Glutamatergic neuron (in vitro differentiated cells): ENCODE results near the gene TEPSIN. TPM values are rescaled to one million over a fixed set of nuclear protein-coding genes. Genes with fewer than 3 reads are reported as not detected.

Experiments
- DNase-seq: peaks from one replicate; pipeline ENCODE4 v3.0.0; 2022
- H3K27ac Mint-ChIP-seq: one replicate; pipeline ENCODE4 v1.8.0; 2020; ENCODE audit warnings: mild to moderate bottlenecking, mixed read lengths, inconsistent platforms; ENCODE audit not compliant: unreplicated experiment
- H3K27me3 Mint-ChIP-seq: one replicate; pipeline ENCODE4 v1.8.0; 2020; ENCODE audit warnings: mild to moderate bottlenecking, moderate library complexity, mixed read lengths, inconsistent platforms; ENCODE audit not compliant: unreplicated experiment
- H3K36me3 Mint-ChIP-seq: one replicate; pipeline ENCODE4 v1.8.0; 2020; ENCODE audit warnings: mild to moderate bottlenecking, mixed read lengths, inconsistent platforms; ENCODE audit not compliant: unreplicated experiment
- H3K4me1 Mint-ChIP-seq: one replicate; pipeline ENCODE4 v1.8.0; 2020; ENCODE audit warnings: mild to moderate bottlenecking, low read depth, mixed read lengths, inconsistent platforms; ENCODE audit not compliant: unreplicated experiment
- H3K4me3 Mint-ChIP-seq: one replicate; pipeline ENCODE4 v1.8.0; 2020; ENCODE audit warnings: mild to moderate bottlenecking, mixed read lengths, inconsistent platforms; ENCODE audit not compliant: unreplicated experiment
- H3K9me3 Mint-ChIP-seq: one replicate; pipeline ENCODE4 v1.8.0; 2020; ENCODE audit warnings: mild to moderate bottlenecking, moderate library complexity, mixed read lengths, inconsistent platforms; ENCODE audit not compliant: unreplicated experiment
- total RNA-seq: library from RNA; stranded (reverse); fragmentation: NEBNext Ultra II Directional; extraction: Animal tissue kit (Norgen Biotek cat#: 25700); gene quantifications from one replicate; pipeline ENCODE4 v1.2.1, GENCODE V29; 2021; ENCODE audit not compliant: unreplicated experiment
- TF ChIP-seq, protein P1 (sequence below): fragments of 200-600 bp; sonication (generic); IDR thresholded peaks from one replicate; pipeline ENCODE4 v1.5.0; 2021; ENCODE audit not compliant: partially characterized antibody, unreplicated experiment

Gene TEPSIN
- total RNA-seq, 1 donor from 2014 or later, result 85.7 TPM

DNA sequence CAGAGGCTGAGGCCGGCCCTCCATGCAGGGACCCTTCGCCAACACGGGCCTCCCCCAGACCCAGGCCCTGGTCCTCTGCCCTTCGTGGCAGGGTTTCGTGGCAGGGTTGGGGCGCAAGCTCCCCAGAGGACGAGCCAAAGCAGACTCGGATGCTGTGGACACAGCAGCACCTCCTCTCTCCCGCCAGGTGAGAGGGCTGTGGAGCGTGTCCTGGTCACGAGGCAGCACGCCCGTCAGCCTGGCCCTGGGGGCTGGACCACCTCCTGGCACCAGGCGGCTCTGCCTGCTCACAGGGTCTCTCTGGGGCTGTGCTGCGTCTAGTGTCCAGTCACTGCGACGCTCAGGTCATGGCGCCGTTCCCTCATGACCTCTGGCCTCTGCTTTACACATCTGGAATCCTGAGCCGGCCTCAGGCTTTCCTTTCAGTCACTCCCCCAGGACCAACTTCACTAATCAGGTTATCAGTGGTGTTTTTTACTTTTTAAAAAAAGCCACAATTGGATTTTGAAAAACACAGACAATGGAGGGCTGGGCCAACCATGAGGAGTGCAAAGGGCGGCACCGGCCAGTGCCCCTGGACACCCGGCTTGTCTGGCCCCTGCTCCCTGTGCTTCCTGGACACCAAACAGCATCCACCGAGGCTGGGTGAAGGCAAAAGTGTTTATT, 5.6 kb upstream of the TEPSIN start:
- Mint-ChIP-seq H3K4me1 (peaks cover 18% of the 10 kb centered on the region), H3K9me3 (peaks cover 8% of the 10 kb centered on the region), H3K27me3 (peaks cover 10% of the 10 kb centered on the region), H3K27ac (peak overlapping the region; percentile 23), H3K36me3 (no peaks in the 10 kb centered on the region), H3K4me3 (no peak overlapping the region)
- TF ChIP-seq, protein P1, sequence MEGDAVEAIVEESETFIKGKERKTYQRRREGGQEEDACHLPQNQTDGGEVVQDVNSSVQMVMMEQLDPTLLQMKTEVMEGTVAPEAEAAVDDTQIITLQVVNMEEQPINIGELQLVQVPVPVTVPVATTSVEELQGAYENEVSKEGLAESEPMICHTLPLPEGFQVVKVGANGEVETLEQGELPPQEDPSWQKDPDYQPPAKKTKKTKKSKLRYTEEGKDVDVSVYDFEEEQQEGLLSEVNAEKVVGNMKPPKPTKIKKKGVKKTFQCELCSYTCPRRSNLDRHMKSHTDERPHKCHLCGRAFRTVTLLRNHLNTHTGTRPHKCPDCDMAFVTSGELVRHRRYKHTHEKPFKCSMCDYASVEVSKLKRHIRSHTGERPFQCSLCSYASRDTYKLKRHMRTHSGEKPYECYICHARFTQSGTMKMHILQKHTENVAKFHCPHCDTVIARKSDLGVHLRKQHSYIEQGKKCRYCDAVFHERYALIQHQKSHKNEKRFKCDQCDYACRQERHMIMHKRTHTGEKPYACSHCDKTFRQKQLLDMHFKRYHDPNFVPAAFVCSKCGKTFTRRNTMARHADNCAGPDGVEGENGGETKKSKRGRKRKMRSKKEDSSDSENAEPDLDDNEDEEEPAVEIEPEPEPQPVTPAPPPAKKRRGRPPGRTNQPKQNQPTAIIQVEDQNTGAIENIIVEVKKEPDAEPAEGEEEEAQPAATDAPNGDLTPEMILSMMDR, result no peak
- peak; percentile 13 for DNase-seq

DNA sequence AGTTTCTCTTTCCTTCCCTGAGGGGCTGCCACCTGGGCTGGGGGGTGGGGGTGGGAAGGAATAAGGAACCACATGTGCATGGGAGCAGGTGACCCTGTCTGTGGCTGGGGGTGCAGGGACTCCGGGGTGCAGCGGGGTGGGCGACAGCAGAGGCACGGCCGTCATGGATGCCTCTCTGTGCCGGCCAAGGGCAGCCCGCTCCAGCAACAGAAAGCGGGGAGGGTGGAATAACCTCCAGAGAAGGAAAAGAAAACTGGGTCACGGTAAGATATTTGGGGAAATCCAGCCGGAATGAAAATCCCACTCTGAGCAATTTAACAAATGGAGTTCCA, 4.4 kb upstream of the TEPSIN start:
- Mint-ChIP-seq H3K4me1 (peaks cover 18% of the 10 kb centered on the region), H3K27me3 (peaks cover 8% of the 10 kb centered on the region), H3K4me3 (no peak overlapping the region), H3K36me3 (no peaks in the 10 kb centered on the region), H3K27ac (no peak overlapping the region), H3K9me3 (peaks cover 8% of the 10 kb centered on the region)
- DNase-seq, result no peak
- TF ChIP-seq, protein P1, result no peak

DNA sequence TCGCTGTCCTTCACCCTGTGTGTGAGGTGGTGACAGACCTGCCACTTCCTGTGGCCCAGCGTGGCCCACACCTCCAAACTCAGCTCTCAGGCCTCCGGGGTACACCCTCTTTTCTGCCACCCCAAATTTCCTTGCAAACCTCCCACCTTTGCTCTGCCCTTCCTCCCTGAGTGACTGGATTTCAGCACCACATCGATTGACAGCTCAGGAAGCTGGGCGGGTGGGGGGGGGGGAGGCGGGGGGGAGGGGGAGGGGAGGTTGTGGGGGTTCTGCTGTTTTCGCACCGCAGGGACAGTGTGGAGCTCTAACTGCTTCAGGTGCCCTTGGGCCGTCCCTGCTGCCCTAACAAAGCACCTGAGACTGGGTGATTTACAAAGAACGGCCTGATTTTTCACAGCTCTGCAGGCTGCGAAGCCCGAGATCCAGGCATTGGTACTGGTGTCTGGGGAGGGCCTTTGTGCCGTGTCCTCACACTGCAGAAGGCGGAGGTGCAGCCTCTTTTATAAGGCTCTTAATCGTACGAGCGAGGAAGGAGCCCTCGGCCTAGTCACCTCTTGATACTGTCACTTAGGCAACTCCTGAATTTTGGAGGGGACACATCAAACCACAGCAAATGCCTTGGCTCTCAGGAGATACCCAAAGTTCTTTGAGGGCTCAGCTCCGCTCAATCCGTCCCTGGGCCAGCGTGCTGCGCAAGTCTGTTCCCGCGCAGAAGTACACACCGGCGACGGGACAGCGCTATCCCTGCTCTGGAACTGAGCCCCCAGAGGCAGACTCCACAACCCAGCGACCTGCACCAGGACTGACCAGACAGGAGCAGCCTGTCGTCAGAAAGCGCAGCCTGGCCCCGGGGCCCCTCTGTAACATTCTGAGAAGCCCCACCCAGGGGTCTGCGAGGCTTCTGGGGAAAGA, 3.8 kb upstream of the TEPSIN start:
- peaks cover 8% of the 10 kb centered on the region for H3K27me3 Mint-ChIP-seq
- H3K36me3 Mint-ChIP-seq, result no peaks in the 10 kb centered on the region
- H3K4me1 Mint-ChIP-seq, result peaks cover 22% of the 10 kb centered on the region
- H3K9me3 Mint-ChIP-seq, result peaks cover 9% of the 10 kb centered on the region
- TF ChIP-seq, protein P1, result no peak
- no peak for DNase-seq
- no peak overlapping the region for H3K27ac Mint-ChIP-seq
- H3K4me3 Mint-ChIP-seq, result peak overlapping the region; percentile 32

DNA sequence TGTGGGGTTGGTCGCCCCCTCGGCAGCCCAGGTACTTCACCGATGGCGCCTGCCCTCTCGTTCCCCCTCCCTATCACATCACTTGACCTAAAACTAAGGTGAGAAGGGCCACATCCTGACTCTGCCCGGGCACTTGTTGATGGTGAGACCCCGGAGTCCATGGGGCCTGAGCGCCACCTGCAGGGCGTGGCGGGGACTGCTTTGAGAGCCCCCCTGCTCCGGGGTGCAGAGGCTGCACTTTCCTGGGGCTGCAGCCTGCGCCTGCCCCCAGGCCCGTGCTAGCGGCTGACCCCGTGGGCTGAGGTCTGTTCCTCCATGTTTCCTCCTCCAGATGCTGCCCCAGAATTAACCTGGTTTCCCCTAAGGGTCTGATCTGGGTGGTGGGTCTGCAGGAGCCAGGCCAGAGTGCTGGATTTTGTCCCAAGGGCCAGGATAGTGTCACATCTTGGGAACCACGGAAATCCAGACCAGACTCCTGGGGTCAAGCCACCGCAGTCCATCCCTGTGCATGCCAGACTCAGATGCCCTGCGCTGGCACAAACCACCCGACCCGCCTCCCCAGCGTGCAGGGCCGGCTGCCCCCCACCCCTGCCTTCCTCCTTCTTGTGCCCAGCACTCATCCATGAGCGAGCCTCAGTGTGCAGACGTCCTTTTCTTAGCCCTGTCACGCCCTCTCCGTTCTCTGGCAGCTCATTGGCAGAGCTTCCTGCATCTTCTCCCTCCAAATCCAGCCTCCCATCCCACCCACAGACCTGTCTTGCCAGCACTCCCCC, 3.0 kb upstream of the TEPSIN start:
- no peak overlapping the region for H3K27ac Mint-ChIP-seq
- peaks cover 8% of the 10 kb centered on the region for H3K9me3 Mint-ChIP-seq
- peaks cover 5% of the 10 kb centered on the region for H3K27me3 Mint-ChIP-seq
- peak; percentile 87 for DNase-seq
- peak overlapping the region; percentile 32 for H3K4me3 Mint-ChIP-seq
- H3K4me1 Mint-ChIP-seq, result peaks cover 26% of the 10 kb centered on the region
- TF ChIP-seq, protein P1, result peak; percentile 91
- H3K36me3 Mint-ChIP-seq, result no peaks in the 10 kb centered on the region
